Left lung (tissue), 10 donors: Measurements from ENCODE around the gene DACH1. TPM values are rescaled to one million over a fixed set of nuclear protein-coding genes. Genes with fewer than 3 reads are reported as not detected.
A peak's percentile ranks its signal among the peaks of the same experiment; 100 is the strongest.

Experiments used
- ATAC-seq: fragments of 200-7000 bp; cut with Tn5 transposase; one replicate; pipeline ENCODE4 v1.9.1; 2020; ENCODE audit warnings: moderate library complexity
- DNase-seq, 4 donors: peaks; one replicate each; pipeline ENCODE4 v3.0.0-alpha.2; 2013 to 2020
- H3K27ac ChIP-seq, 2 donors: fragments of 200-600 bp; sonication (generic) in 1 of 2; one replicate each; pipeline versions ENCODE4 v1.5.0 to v1.8.0; 2020 to 2021
- H3K27me3 ChIP-seq, 2 donors: fragments of 200-600 bp; sonication (generic) in 1 of 2; one replicate each; pipeline versions ENCODE4 v1.5.0 to v1.8.0; 2020 to 2021
- H3K36me3 ChIP-seq, 2 donors: fragments of 200-600 bp; sonication (generic) in 1 of 2; one replicate each; pipeline versions ENCODE4 v1.5.0 to v1.8.0; 2020 to 2021
- H3K4me1 ChIP-seq, 2 donors: fragments of 200-600 bp; one replicate each; pipeline ENCODE4 v1.8.0; 2021
- H3K4me3 ChIP-seq, 2 donors: fragments of 200-600 bp; sonication (generic) in 1 of 2; one replicate each; pipeline versions ENCODE4 v1.5.0 to v1.8.0; 2020 to 2021; ENCODE audit warnings: mild to moderate bottlenecking in 1 of 2
- H3K9me3 ChIP-seq, 2 donors: fragments of 200-600 bp; sonication (generic) in 1 of 2; one replicate each; pipeline versions ENCODE4 v1.5.0 to v1.8.0; 2020 to 2021
- intact Hi-C, 2 donors: fragments of 100-400 bp; cut with DNase I; formaldehyde crosslinking; loops; one replicate each; pipeline versions ENCODE4 v1.11.2 to v1.14.2; 2022
- polyA plus RNA-seq, 6 donors: library from polyadenylated mRNA; unstranded; fragments of 120-200 nt; gene quantifications; one replicate each; pipeline ENCODE4 v1.2.1, GENCODE V29; 2013; ENCODE audit not compliant: insufficient read length in 6 of 6
- total RNA-seq, 2 donors: library from RNA; stranded (reverse); fragmentation: NEBNext Ultra II Directional; extraction: Animal tissue kit (Norgen Biotek cat#: 25700); gene quantifications; one replicate each; pipeline ENCODE4 v1.2.1, GENCODE V29; 2021
- TF ChIP-seq, protein P1 (sequence below), 2 donors: fragments of 200-600 bp; sonication (generic) in 1 of 2; IDR thresholded peaks; one replicate each; pipeline versions ENCODE4 v1.5.0 to v1.8.0; 2021; ENCODE audit warnings: antibody characterized with exemption in 2 of 2
- donor health status: DM: no; HTN: yes; CAD: no.
- donor health status: DM: no; HTN: no; CAD: no.

Gene DACH1
- total and polyA plus RNA-seq, 8 donors: 4.6 to 47.5 (median 43.9) TPM

DNA sequence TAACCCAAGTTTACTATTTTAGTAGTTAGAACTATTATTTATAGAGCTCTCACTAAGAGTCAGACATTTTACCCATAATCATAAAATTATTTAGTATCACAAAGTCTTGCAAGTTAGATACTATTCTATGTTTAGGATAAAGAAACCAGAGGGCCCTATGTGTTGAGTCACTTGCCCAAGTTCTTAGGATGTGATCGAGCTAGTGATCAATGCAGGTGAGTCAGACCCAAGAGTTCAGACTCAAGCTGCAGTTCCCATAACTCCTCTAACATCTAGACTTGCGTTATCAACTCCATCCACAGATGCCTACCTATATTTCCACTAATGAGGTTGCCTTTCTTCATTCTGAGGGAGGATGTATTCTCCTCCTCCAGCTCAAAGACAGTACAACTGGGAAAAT, 53.8 kb downstream of the DACH1 start:
- H3K36me3 ChIP-seq: no peaks in the 10 kb centered on the region
- H3K27ac ChIP-seq: no peak overlapping the region
- H3K4me3 ChIP-seq: no peak overlapping the region
- DNase-seq (no peak), ATAC-seq (no peak)
- no peaks in the 10 kb centered on the region for H3K27me3 ChIP-seq
- H3K4me1 ChIP-seq: no peaks in the 10 kb centered on the region
- no peaks in the 10 kb centered on the region for H3K9me3 ChIP-seq
- intact Hi-C loops: no loop called here
- TF ChIP-seq, protein P1, sequence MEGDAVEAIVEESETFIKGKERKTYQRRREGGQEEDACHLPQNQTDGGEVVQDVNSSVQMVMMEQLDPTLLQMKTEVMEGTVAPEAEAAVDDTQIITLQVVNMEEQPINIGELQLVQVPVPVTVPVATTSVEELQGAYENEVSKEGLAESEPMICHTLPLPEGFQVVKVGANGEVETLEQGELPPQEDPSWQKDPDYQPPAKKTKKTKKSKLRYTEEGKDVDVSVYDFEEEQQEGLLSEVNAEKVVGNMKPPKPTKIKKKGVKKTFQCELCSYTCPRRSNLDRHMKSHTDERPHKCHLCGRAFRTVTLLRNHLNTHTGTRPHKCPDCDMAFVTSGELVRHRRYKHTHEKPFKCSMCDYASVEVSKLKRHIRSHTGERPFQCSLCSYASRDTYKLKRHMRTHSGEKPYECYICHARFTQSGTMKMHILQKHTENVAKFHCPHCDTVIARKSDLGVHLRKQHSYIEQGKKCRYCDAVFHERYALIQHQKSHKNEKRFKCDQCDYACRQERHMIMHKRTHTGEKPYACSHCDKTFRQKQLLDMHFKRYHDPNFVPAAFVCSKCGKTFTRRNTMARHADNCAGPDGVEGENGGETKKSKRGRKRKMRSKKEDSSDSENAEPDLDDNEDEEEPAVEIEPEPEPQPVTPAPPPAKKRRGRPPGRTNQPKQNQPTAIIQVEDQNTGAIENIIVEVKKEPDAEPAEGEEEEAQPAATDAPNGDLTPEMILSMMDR (IDR thresholded peaks at IDR 0.05): no peak

DNA sequence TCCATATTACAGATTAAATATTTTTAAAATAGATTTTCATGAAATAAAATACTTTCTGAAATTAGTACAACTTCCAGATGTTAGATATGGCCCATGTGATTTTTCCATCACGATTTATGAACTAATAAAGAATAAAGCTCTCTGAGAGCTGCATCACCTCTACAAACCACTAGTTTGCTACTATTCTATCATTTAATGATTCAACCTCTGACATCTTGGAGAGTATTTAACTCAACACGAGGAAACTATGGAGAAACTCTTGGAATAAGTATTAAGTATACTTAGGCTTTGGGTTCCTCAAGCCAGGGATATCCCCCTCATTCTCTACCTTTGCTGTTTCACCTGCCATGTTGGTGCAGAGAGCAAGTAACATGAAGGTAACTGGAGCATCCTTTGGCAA, 55.7 kb downstream of the DACH1 start:
- no peak overlapping the region for H3K4me3 ChIP-seq
- H3K27me3 ChIP-seq: no peaks in the 10 kb centered on the region
- ATAC-seq (no peak), DNase-seq (no peak)
- no peaks in the 10 kb centered on the region for H3K9me3 ChIP-seq
- no peaks in the 10 kb centered on the region for H3K36me3 ChIP-seq
- TF ChIP-seq, protein P1 (IDR thresholded peaks at IDR 0.05): no peak
- intact Hi-C loops: no loop called here
- peaks cover 0 to 13% of the 10 kb centered on the region in 2 donors for H3K4me1 ChIP-seq
- no peak overlapping the region for H3K27ac ChIP-seq

DNA sequence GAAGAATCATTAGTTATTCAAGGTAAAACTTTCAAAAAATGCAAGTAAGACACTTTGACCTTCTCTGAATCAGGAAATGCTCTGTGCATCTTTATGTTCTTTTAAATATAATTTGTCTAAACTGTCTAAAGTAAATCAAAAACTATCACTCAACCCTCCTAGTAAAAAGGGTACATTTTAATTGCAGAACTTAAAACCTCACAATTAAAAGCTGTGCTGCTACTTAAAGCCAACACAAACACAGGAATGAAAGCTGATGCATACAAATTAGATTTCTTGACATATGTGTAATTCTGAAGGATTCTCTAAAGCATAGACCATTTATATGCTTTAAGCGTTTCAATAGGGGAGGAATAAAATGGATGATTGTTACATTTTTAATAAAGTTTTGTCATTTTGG, 58.3 kb downstream of the DACH1 start:
- H3K27me3 ChIP-seq: no peaks in the 10 kb centered on the region
- DNase-seq: no peak
- no peak for ATAC-seq
- no peaks in the 10 kb centered on the region for H3K36me3 ChIP-seq
- H3K27ac ChIP-seq: no peak overlapping the region
- TF ChIP-seq, protein P1 (IDR thresholded peaks at IDR 0.05): no peak
- no peaks in the 10 kb centered on the region for H3K9me3 ChIP-seq
- H3K4me1 ChIP-seq: peaks cover 0 to 20% of the 10 kb centered on the region in 2 donors
- intact Hi-C loops: no loop called here
- H3K4me3 ChIP-seq: no peak overlapping the region

DNA sequence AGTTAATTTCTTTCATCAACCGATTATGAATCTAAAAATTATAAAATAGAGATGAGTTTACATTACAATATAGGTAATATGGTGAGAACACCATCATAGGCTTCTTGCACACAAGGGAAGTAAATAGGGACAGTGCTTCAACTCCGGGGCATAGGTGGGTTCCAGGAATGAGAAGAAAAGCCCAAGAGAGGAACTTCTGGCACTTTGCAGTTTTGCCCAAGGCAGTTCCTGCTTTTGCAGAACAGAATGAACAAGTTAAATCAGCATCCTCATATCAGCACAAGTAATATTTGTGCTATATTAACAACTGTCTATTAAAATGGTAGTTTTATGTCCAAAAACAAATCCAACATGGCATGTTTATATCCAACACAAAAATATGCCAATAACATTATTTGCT, 60.1 kb downstream of the DACH1 start:
- H3K27ac ChIP-seq: no peak overlapping the region
- H3K36me3 ChIP-seq: no peaks in the 10 kb centered on the region
- intact Hi-C loops: no loop called here
- peaks cover 0 to 36% of the 10 kb centered on the region in 2 donors for H3K4me1 ChIP-seq
- H3K9me3 ChIP-seq: no peaks in the 10 kb centered on the region
- TF ChIP-seq, protein P1 (IDR thresholded peaks at IDR 0.05): no peak
- DNase-seq (no peak), ATAC-seq (no peak)
- no peak overlapping the region for H3K4me3 ChIP-seq
- no peaks in the 10 kb centered on the region for H3K27me3 ChIP-seq

DNA sequence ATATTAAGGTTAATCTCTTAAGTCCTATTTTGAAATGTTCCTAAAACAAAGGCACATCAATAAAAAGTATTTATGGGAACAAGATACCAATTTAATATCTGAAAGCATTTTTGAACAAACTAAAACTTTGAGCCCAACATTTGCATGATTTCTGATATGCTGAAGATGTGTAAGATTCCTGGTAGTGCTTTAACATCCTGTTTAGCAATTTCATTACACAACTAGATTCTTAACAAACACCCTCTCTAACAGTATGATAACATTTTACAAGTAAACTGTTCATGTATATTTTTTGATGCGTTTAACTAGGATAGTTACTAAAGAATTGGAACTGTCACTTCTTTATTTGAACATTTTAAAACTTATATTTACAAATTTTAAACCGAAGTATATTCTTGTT, 63.9 kb downstream of the DACH1 start:
- peak overlapping the region in 1 of 2 donors; percentile 72 for H3K27ac ChIP-seq
- peaks cover 0 to 74% of the 10 kb centered on the region in 2 donors for H3K4me1 ChIP-seq
- intact Hi-C loops: no loop called here
- no peak overlapping the region for H3K4me3 ChIP-seq
- no peaks in the 10 kb centered on the region for H3K27me3 ChIP-seq
- H3K9me3 ChIP-seq: no peaks in the 10 kb centered on the region
- no peak for ATAC-seq
- TF ChIP-seq, protein P1 (IDR thresholded peaks at IDR 0.05): no peak
- no peaks in the 10 kb centered on the region for H3K36me3 ChIP-seq
- peak in 2 of 4 donors; percentile 29 to 30 for DNase-seq
